Nephron progenitor cell (in vitro differentiated cells): ENCODE data around the gene MAGEB2.
A peak's percentile ranks its signal among the peaks of the same experiment; 100 is the strongest.

Experiments
- DNase-seq: peaks from one replicate; pipeline ENCODE4 v3.0.0; 2021
- H3K27ac Mint-ChIP-seq: 2 replicates; pipeline ENCODE4 v1.8.0; 2021; ENCODE audit warnings: mild to moderate bottlenecking, moderate library complexity, mixed read lengths
- H3K27me3 Mint-ChIP-seq: 2 replicates; pipeline ENCODE4 v1.8.0; 2021; ENCODE audit warnings: mild to moderate bottlenecking, low read depth, mixed read lengths; ENCODE audit not compliant: poor library complexity
- H3K36me3 Mint-ChIP-seq: 2 replicates; pipeline ENCODE4 v1.8.0; 2021; ENCODE audit warnings: low read depth, mixed read lengths
- H3K4me1 Mint-ChIP-seq: 2 replicates; pipeline ENCODE4 v1.8.0; 2021; ENCODE audit warnings: mixed read lengths
- H3K4me3 Mint-ChIP-seq: 2 replicates; pipeline ENCODE4 v1.8.0; 2021; ENCODE audit warnings: mild to moderate bottlenecking, moderate library complexity, mixed read lengths
- H3K9me3 Mint-ChIP-seq: 2 replicates; pipeline ENCODE4 v1.8.0; 2021; ENCODE audit warnings: mild to moderate bottlenecking, moderate library complexity, mixed read lengths
- TF ChIP-seq, protein P1 (sequence below): fragments of 200-600 bp; sonication (generic); IDR thresholded peaks from 2 replicates; pipeline ENCODE4 v1.5.0; 2021; ENCODE audit warnings: antibody characterized with exemption

Gene MAGEB2

DNA sequence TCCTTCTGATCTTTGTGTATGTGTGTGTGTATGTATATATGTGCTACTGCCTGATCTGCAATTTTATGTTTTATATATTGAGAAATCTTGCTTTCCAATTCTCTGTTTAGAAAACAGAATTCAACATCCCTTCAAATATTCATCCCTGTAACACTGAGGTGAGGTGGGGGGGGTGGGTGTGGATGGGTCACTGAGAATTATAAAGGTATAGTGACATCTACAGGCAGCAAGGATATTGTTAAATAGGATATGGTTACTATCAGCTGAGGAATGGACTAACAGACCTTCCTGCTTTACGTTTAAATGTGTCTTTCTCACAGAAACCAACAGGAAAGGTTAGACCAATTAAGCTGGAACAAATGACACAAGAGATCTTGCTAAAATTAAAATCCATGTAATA lies 19.0 kb upstream of the MAGEB2 start:
- no peaks in the 10 kb centered on the region for H3K27me3 Mint-ChIP-seq
- no peaks in the 10 kb centered on the region for H3K9me3 Mint-ChIP-seq
- no peak overlapping the region for H3K27ac Mint-ChIP-seq
- no peaks in the 10 kb centered on the region for H3K36me3 Mint-ChIP-seq
- H3K4me3 Mint-ChIP-seq = no peak overlapping the region
- no peak for DNase-seq
- H3K4me1 Mint-ChIP-seq = no peaks in the 10 kb centered on the region
- TF ChIP-seq, protein P1, sequence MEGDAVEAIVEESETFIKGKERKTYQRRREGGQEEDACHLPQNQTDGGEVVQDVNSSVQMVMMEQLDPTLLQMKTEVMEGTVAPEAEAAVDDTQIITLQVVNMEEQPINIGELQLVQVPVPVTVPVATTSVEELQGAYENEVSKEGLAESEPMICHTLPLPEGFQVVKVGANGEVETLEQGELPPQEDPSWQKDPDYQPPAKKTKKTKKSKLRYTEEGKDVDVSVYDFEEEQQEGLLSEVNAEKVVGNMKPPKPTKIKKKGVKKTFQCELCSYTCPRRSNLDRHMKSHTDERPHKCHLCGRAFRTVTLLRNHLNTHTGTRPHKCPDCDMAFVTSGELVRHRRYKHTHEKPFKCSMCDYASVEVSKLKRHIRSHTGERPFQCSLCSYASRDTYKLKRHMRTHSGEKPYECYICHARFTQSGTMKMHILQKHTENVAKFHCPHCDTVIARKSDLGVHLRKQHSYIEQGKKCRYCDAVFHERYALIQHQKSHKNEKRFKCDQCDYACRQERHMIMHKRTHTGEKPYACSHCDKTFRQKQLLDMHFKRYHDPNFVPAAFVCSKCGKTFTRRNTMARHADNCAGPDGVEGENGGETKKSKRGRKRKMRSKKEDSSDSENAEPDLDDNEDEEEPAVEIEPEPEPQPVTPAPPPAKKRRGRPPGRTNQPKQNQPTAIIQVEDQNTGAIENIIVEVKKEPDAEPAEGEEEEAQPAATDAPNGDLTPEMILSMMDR = peak; percentile 15

DNA sequence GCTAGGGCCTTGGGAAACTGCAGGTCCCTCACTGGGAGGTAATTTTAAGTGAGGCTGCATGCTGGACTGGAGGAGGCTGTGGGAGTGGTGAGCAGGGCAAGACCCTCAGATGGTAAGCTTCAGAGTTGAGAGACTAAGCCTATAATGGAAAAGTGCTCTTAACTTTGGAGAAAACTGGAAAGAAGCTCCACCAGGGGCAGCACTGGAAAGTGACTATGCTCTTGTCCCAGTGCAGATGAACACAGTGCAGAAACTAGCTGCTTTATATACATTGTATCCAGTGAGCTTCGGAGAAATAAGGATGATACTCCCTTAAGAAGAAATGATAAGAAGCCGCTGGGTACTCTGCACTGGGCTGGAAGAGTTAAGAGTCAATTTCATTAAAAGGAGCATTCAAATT lies 3.2 kb upstream of the MAGEB2 start:
- TF ChIP-seq, protein P1 = no peak
- H3K27me3 Mint-ChIP-seq = peaks cover 3% of the 10 kb centered on the region
- H3K36me3 Mint-ChIP-seq = no peaks in the 10 kb centered on the region
- DNase-seq = no peak
- no peak overlapping the region for H3K27ac Mint-ChIP-seq
- peaks cover 16% of the 10 kb centered on the region for H3K9me3 Mint-ChIP-seq
- H3K4me3 Mint-ChIP-seq = no peak overlapping the region
- no peaks in the 10 kb centered on the region for H3K4me1 Mint-ChIP-seq

DNA sequence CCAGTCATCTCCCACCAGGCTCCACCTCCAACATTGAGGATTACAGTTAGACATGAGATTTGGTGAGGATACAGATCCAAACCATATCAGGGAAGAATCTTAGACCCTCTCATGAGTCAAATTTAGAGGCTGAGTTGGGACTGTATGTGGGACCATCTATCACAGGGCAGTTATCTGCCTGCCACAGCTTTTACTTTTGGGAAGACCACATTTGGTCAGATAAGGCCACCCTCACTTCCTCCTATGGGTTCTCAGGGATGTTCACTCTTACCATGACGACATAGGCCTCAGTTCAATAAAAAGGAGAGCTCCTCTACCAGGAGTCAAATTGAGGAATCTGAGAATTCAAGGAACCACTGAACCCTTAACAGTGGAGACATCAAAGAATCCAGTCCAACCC lies 2.1 kb downstream of the MAGEB2 start:
- TF ChIP-seq, protein P1 = no peak
- Mint-ChIP-seq H3K27ac (no peak overlapping the region), H3K27me3 (peaks cover 3% of the 10 kb centered on the region), H3K9me3 (peaks cover 17% of the 10 kb centered on the region), H3K4me3 (no peak overlapping the region), H3K36me3 (no peaks in the 10 kb centered on the region), H3K4me1 (peaks cover 8% of the 10 kb centered on the region)
- DNase-seq = no peak

DNA sequence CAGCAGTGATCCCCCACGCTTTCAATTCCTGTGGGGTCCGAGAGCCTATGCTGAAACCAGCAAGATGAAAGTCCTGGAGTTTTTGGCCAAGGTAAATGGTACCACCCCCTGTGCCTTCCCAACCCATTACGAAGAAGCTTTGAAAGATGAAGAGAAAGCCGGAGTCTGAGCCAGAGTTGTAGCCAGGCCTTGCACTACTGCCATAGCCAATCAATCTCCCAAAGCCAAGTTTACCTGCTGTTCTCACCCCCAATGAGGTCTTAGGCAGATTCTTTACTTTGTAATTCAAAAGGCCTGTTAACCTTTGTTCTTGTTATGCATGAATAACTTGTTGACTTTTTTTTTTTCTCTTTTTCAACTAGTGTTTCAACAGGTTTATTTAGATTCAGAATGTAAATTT lies 4.0 kb downstream of the MAGEB2 start:
- no peak for DNase-seq
- TF ChIP-seq, protein P1 = no peak
- peaks cover 17% of the 10 kb centered on the region for H3K9me3 Mint-ChIP-seq
- H3K27me3 Mint-ChIP-seq = no peaks in the 10 kb centered on the region
- no peak overlapping the region for H3K27ac Mint-ChIP-seq
- peaks cover 27% of the 10 kb centered on the region for H3K4me1 Mint-ChIP-seq
- H3K36me3 Mint-ChIP-seq = no peaks in the 10 kb centered on the region
- H3K4me3 Mint-ChIP-seq = no peak overlapping the region

DNA sequence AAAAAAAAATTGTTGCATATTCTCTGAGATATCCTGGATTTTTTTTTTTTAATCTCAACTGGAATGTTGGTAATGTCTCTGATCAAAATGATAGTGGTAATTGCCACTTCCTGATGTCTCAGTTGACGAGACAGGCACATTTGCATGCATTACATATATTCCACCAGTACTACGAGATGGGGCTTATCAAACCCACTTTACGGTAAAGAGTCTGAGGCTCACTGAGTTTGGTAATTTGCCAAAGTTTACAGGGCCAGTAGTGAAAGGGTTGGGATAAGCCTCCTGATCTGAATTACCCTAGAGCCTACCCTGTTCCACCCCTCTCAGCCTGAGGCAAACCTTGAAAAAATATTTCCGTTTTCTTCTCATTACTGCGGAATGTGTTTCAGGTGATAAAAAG lies 5.3 kb downstream of the MAGEB2 start:
- no peak overlapping the region for H3K27ac Mint-ChIP-seq
- no peaks in the 10 kb centered on the region for H3K27me3 Mint-ChIP-seq
- no peak for DNase-seq
- H3K36me3 Mint-ChIP-seq = no peaks in the 10 kb centered on the region
- TF ChIP-seq, protein P1 = no peak
- peaks cover 10% of the 10 kb centered on the region for H3K9me3 Mint-ChIP-seq
- H3K4me3 Mint-ChIP-seq = no peak overlapping the region
- H3K4me1 Mint-ChIP-seq = peaks cover 38% of the 10 kb centered on the region

DNA sequence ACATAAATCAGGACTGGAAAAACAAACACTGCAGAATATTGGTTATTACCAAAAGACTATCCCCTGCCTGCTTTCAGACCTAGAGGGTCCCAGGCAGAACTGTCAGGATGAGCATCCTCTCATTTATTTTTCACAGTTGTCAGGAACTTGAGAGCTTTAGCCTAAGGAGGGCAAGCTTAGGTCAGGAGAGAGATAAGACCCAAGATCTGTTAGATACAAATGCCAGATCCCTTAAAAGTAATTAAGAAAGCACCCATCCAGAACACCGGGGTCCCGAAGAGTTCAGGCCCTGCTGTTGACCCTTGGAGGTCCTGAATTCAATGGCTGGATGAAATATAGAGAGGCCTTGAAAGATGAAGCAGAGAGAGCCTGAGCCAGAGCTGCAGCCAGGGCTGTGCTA lies 9.2 kb downstream of the MAGEB2 start:
- H3K4me3 Mint-ChIP-seq = peak overlapping the region; percentile 54
- no peaks in the 10 kb centered on the region for H3K9me3 Mint-ChIP-seq
- H3K27ac Mint-ChIP-seq = peak overlapping the region; percentile 99
- TF ChIP-seq, protein P1 = no peak
- no peaks in the 10 kb centered on the region for H3K27me3 Mint-ChIP-seq
- H3K4me1 Mint-ChIP-seq = peaks cover 54% of the 10 kb centered on the region
- no peaks in the 10 kb centered on the region for H3K36me3 Mint-ChIP-seq
- peak; percentile 46 for DNase-seq
